ENCODE results near the gene XRCC6.
"Not testable (repeated sequence)": the region's sequence is repeated elsewhere in the genome, so short reads cannot be mapped to it uniquely, and the experiment has no call there.

XRCC6 gene

DNA sequence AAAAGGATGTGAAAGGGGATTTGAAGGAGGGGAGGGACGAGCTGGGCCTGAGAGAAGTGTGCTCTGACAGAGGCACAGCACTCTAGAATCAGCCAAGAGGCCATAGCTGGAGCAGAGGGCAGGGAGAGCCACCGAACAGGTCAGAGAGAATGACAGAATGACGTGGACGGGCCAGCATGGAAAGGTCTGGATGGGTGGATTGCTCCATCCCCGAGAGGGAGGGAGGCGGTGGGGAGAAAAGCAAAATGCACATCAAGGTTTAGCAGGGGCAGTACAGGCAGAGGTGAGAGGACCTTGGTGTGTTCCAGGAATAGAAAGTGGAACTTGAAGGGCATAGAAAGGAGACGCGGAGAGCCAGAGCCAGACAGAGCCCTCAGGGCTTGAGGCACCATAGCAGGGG is 38.4 kb upstream of the XRCC6 start:
- Histone ChIP-seq H3K4me3 (ENCODE audit: low read length) (no peak overlapping the region), H3K9ac (ENCODE audit: low read length) (no peak overlapping the region), H3K27me3 (ENCODE audit: control insufficient read depth, insufficient read depth, low read length) (no peaks in the 10 kb centered on the region), H3K27ac (ENCODE audit: low read length) (no peak overlapping the region), H3K9me3 (ENCODE audit: control insufficient read depth, low read depth, low read length) (no peaks in the 10 kb centered on the region), H3K36me3 (ENCODE audit: control insufficient read depth, low read depth, low read length) (no peaks in the 10 kb centered on the region), H3K4me1 (ENCODE audit: control insufficient read depth, low read depth, low read length) (no peaks in the 10 kb centered on the region)

DNA sequence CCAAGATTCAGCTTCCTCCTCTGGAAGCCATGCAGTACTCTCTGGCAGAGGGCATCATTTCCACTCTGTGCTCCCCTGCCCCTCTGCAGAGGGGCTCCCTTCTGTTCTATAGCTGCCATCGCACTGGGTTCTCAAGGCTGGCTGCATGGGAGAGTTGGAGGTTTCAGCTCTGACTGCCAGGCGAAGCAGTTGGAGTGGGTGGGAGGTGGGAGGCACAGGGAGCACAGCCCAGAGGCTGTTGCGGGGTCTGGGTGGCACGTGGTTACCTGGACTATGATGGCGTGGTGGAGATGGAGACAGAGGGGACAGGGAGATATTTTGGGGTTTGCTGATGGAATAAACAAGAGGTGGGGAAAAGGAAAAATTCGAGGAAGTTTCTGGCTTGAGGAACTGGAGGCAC is 36.2 kb upstream of the XRCC6 start:
- no peaks in the 10 kb centered on the region for H3K27me3 ChIP-seq (ENCODE audit: control insufficient read depth, insufficient read depth, low read length)
- H3K36me3 ChIP-seq (ENCODE audit: control insufficient read depth, low read depth, low read length), result no peaks in the 10 kb centered on the region
- H3K4me1 ChIP-seq (ENCODE audit: control insufficient read depth, low read depth, low read length), result peaks cover 6% of the 10 kb centered on the region
- no peak overlapping the region for H3K4me3 ChIP-seq (ENCODE audit: low read length)
- H3K9ac ChIP-seq (ENCODE audit: low read length), result no peak overlapping the region
- no peak overlapping the region for H3K27ac ChIP-seq (ENCODE audit: low read length)
- no peaks in the 10 kb centered on the region for H3K9me3 ChIP-seq (ENCODE audit: control insufficient read depth, low read depth, low read length)

- H3K9me3 ChIP-seq (ENCODE audit: control insufficient read depth, low read depth, low read length), result no peaks in the 10 kb centered on the region
- no peaks in the 10 kb centered on the region for H3K36me3 ChIP-seq (ENCODE audit: control insufficient read depth, low read depth, low read length)
Observed at GRCh38 chr22:41585898-41586297, 35.2 kb upstream of the XRCC6 start.

GRCh38 chr22:41587347-41587723 is 33.8 kb upstream of the XRCC6 start:
- Histone ChIP-seq H3K36me3 (ENCODE audit: control insufficient read depth, low read depth, low read length) (no peaks in the 10 kb centered on the region), H3K27me3 (ENCODE audit: control insufficient read depth, insufficient read depth, low read length) (no peaks in the 10 kb centered on the region), H3K27ac (ENCODE audit: low read length) (no peak overlapping the region), H3K9me3 (ENCODE audit: control insufficient read depth, low read depth, low read length) (no peaks in the 10 kb centered on the region), H3K4me3 (ENCODE audit: low read length) (no peak overlapping the region), H3K9ac (ENCODE audit: low read length) (no peak overlapping the region), H3K4me1 (ENCODE audit: control insufficient read depth, low read depth, low read length) (peaks cover 6% of the 10 kb centered on the region)

More at GRCh38 chr22:41585898-41586297, 35.2 kb upstream of the XRCC6 start:
- Histone ChIP-seq H3K4me1 (ENCODE audit: control insufficient read depth, low read depth, low read length) (peaks cover 6% of the 10 kb centered on the region), H3K27me3 (ENCODE audit: control insufficient read depth, insufficient read depth, low read length) (no peaks in the 10 kb centered on the region), H3K27ac (ENCODE audit: low read length) (no peak overlapping the region), H3K9ac (ENCODE audit: low read length) (no peak overlapping the region), H3K4me3 (ENCODE audit: low read length) (no peak overlapping the region)

GRCh38 chr22:41589391-41590241 is 31.5 kb upstream of the XRCC6 start, which contains the start of gene PMM1:
TSS of gene PMM1 (minus strand) at chr22:41589840. CDS start at chr22:41589805, 35 bp downstream.
- Histone ChIP-seq H3K36me3 (ENCODE audit: control insufficient read depth, low read depth, low read length) (no peaks in the 10 kb centered on the region), H3K27ac (ENCODE audit: low read length) (no peak within 1 kb of the TSS)

GRCh38 chr22:41593336-41593960 is 27.6 kb upstream of the XRCC6 start:
- not testable (repeated sequence) for H3K36me3 ChIP-seq (ENCODE audit: control insufficient read depth, low read depth, low read length); H3K4me3 ChIP-seq (ENCODE audit: low read length); H3K4me1 ChIP-seq (ENCODE audit: control insufficient read depth, low read depth, low read length); H3K9me3 ChIP-seq (ENCODE audit: control insufficient read depth, low read depth, low read length); H3K27ac ChIP-seq (ENCODE audit: low read length); H3K27me3 ChIP-seq (ENCODE audit: control insufficient read depth, insufficient read depth, low read length); H3K9ac ChIP-seq (ENCODE audit: low read length)

More at GRCh38 chr22:41589391-41590241, 31.5 kb upstream of the XRCC6 start, which contains the start of gene PMM1:
- no peaks in the 10 kb centered on the region for H3K9me3 ChIP-seq (ENCODE audit: control insufficient read depth, low read depth, low read length)
- H3K27me3 ChIP-seq (ENCODE audit: control insufficient read depth, insufficient read depth, low read length), result no peaks in the 10 kb centered on the region
- peak within 1 kb of the TSS; percentile 89 for H3K4me3 ChIP-seq (ENCODE audit: low read length)
- H3K4me1 ChIP-seq (ENCODE audit: control insufficient read depth, low read depth, low read length), result peaks cover 6% of the 10 kb centered on the region
- H3K9ac ChIP-seq (ENCODE audit: low read length), result peak within 1 kb of the TSS; percentile 63

DNA sequence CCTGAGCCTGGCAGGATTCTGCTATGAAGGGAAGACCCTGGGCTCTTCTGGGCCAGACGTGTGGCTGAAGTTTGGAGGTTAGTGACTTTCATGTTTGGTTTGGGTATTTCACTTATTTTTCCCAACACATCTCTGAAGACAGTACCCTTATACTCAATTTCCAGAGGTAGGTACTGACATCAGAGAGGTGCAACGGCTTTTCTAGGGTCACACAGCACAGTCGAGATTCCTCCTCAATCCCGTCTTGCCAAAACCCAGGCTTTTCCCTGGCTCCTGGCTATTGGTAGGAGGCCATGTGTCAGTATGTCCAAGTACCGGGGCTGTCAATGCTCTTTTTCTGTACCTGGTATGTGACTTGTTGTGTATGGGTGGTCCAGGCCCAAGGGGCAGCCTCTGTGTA is 25.4 kb upstream of the XRCC6 start:
- Histone ChIP-seq H3K4me3 (ENCODE audit: low read length) (no peak overlapping the region), H3K27ac (ENCODE audit: low read length) (no peak overlapping the region), H3K9ac (ENCODE audit: low read length) (no peak overlapping the region), H3K4me1 (ENCODE audit: control insufficient read depth, low read depth, low read length) (no peaks in the 10 kb centered on the region), H3K27me3 (ENCODE audit: control insufficient read depth, insufficient read depth, low read length) (no peaks in the 10 kb centered on the region), H3K36me3 (ENCODE audit: control insufficient read depth, low read depth, low read length) (peaks cover 4% of the 10 kb centered on the region), H3K9me3 (ENCODE audit: control insufficient read depth, low read depth, low read length) (no peaks in the 10 kb centered on the region)

DNA sequence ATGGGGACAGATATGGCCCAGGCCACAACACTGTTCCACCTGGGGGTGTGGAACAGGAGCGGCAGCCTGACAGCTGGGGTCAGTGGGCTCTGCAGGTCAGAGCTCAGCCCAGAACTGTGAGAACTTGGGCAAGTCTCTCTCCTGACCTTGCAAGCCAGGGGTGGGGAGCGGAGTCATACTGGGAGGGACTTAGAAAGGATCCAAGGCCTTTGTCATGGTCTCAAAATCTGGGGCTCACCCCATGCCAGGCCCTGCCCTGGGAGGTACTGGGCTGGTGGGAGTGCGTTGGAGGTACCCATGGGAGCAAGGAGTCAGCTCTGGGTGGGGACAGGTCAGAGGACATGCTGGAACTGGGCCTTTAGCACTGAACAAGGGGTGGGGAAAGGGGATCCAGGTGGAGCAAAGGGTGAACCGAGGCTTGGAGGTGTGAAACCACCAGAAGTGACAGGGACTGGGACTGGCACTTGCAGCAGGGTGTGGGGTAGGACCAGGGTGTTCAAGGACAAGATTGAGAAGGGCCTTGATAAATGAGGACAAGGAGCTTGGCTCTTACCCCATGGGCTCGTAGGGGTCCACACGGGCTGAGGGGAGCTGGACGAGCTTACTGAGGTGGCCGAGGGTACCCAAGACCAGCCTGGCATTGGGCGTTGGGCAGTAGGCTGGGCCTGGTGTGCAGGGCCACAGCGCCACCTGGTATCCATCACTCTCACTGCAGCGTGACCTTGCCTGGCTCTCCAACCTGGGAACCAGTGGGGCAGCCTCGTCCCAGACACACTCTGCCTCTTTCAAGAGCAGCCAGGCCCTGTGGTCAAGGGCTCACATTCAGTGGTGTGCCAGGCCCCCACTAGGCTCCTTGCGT is 24.1 kb upstream of the XRCC6 start:
- Histone ChIP-seq H3K9me3 (ENCODE audit: control insufficient read depth, low read depth, low read length) (no peaks in the 10 kb centered on the region), H3K9ac (ENCODE audit: low read length) (no peak overlapping the region), H3K27ac (ENCODE audit: low read length) (no peak overlapping the region), H3K4me3 (ENCODE audit: low read length) (no peak overlapping the region), H3K4me1 (ENCODE audit: control insufficient read depth, low read depth, low read length) (no peaks in the 10 kb centered on the region), H3K36me3 (ENCODE audit: control insufficient read depth, low read depth, low read length) (peaks cover 4% of the 10 kb centered on the region), H3K27me3 (ENCODE audit: control insufficient read depth, insufficient read depth, low read length) (no peaks in the 10 kb centered on the region)

DNA sequence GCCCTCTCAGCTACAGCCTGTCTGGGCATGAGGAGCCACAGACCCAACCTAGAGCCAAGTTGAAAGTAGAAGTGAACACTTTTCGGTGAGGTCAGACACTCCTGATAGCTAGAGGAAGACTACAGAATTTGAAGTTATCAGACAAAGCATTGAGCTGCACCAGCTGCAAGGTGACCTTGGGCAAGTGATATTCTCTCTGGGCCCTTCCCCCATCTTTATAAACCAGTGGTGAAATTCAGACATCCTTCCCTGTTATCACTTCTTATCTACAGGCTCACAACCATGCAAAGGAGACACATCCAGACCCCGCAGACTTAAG is 23.5 kb upstream of the XRCC6 start:
- Histone ChIP-seq H3K9me3 (ENCODE audit: control insufficient read depth, low read depth, low read length) (no peaks in the 10 kb centered on the region), H3K4me1 (ENCODE audit: control insufficient read depth, low read depth, low read length) (no peaks in the 10 kb centered on the region), H3K36me3 (ENCODE audit: control insufficient read depth, low read depth, low read length) (peaks cover 9% of the 10 kb centered on the region), H3K27ac (ENCODE audit: low read length) (no peak overlapping the region), H3K4me3 (ENCODE audit: low read length) (no peak overlapping the region), H3K27me3 (ENCODE audit: control insufficient read depth, insufficient read depth, low read length) (no peaks in the 10 kb centered on the region), H3K9ac (ENCODE audit: low read length) (no peak overlapping the region)

- Histone ChIP-seq H3K27me3 (ENCODE audit: control insufficient read depth, insufficient read depth, low read length) (no peaks in the 10 kb centered on the region), H3K4me3 (ENCODE audit: low read length) (no peak overlapping the region), H3K9ac (ENCODE audit: low read length) (no peak overlapping the region), H3K36me3 (ENCODE audit: control insufficient read depth, low read depth, low read length) (peaks cover 14% of the 10 kb centered on the region), H3K27ac (ENCODE audit: low read length) (no peak overlapping the region), H3K4me1 (ENCODE audit: control insufficient read depth, low read depth, low read length) (no peaks in the 10 kb centered on the region), H3K9me3 (ENCODE audit: control insufficient read depth, low read depth, low read length) (no peaks in the 10 kb centered on the region)
Observed at GRCh38 chr22:41598081-41598480, 23.0 kb upstream of the XRCC6 start.

GRCh38 chr22:41598891-41599635 is 22.0 kb upstream of the XRCC6 start:
- peaks cover 14% of the 10 kb centered on the region for H3K36me3 ChIP-seq (ENCODE audit: control insufficient read depth, low read depth, low read length)
- no peak overlapping the region for H3K4me3 ChIP-seq (ENCODE audit: low read length)
- no peak overlapping the region for H3K9ac ChIP-seq (ENCODE audit: low read length)
- no peak overlapping the region for H3K27ac ChIP-seq (ENCODE audit: low read length)
- H3K4me1 ChIP-seq (ENCODE audit: control insufficient read depth, low read depth, low read length), result no peaks in the 10 kb centered on the region
- no peaks in the 10 kb centered on the region for H3K27me3 ChIP-seq (ENCODE audit: control insufficient read depth, insufficient read depth, low read length)
- H3K9me3 ChIP-seq (ENCODE audit: control insufficient read depth, low read depth, low read length), result no peaks in the 10 kb centered on the region
